HEK293 (cell line): ENCODE results near the gene CDK6.

ENCODE experiments used
- KLF7 ChIP-seq: fragments of 450-650 bp; formaldehyde crosslinking; IDR thresholded peaks from 2 replicates; pipeline ENCODE4 v1.5.1; 2016; ENCODE audit warnings: missing biosample characterization, missing genetic modification characterization, borderline replicate concordance
- TRIM28 ChIP-seq: IDR thresholded peaks from 2 replicates; pipeline ENCODE4 v1.6.1; 2011; ENCODE audit warnings: low read length, control low read depth, borderline replicate concordance
- YY1 ChIP-seq: fragments of 450-650 bp; formaldehyde crosslinking; IDR thresholded peaks from 2 replicates; pipeline ENCODE4 v1.5.1; 2018; ENCODE audit warnings: missing biosample characterization, missing genetic modification characterization
- ZBTB21 ChIP-seq: fragments of 450-650 bp; formaldehyde crosslinking; IDR thresholded peaks from 2 replicates; pipeline ENCODE4 v1.5.1; 2017; ENCODE audit warnings: missing biosample characterization, missing genetic modification characterization
- ZNF121 ChIP-seq: fragments of 450-650 bp; formaldehyde crosslinking; IDR thresholded peaks from 2 replicates; pipeline ENCODE4 v1.5.1; 2016; ENCODE audit warnings: missing biosample characterization, missing genetic modification characterization
- ZNF175 ChIP-seq: fragments of 450-650 bp; formaldehyde crosslinking; IDR thresholded peaks from 2 replicates; pipeline ENCODE4 v1.5.1; 2016; ENCODE audit warnings: missing biosample characterization, missing genetic modification characterization
- ZNF292 ChIP-seq: fragments of 450-650 bp; formaldehyde crosslinking; IDR thresholded peaks from 2 replicates; pipeline ENCODE4 v1.5.1; 2016; ENCODE audit warnings: low read depth, missing biosample characterization, missing genetic modification characterization, borderline replicate concordance
- ZNF341 ChIP-seq: fragments of 450-650 bp; formaldehyde crosslinking; IDR thresholded peaks from 2 replicates; pipeline ENCODE4; 2016; ENCODE audit warnings: low read depth, missing biosample characterization, missing genetic modification characterization
- ZNF529 ChIP-seq: fragments of 450-650 bp; formaldehyde crosslinking; IDR thresholded peaks from 2 replicates; pipeline ENCODE4 v1.5.1; 2017; ENCODE audit warnings: missing genetic modification characterization, missing biosample characterization; ENCODE audit not compliant: insufficient replicate concordance
- ZNF544 ChIP-seq: fragments of 450-650 bp; formaldehyde crosslinking; IDR thresholded peaks from 2 replicates; pipeline ENCODE4 v1.5.0; 2017; ENCODE audit warnings: missing biosample characterization, missing genetic modification characterization
- ZNF658 ChIP-seq: fragments of 450-650 bp; formaldehyde crosslinking; IDR thresholded peaks from 2 replicates; pipeline ENCODE4; 2016; ENCODE audit warnings: missing biosample characterization, missing genetic modification characterization
- TF ChIP-seq, protein P1 (sequence below): fragments of 450-650 bp; formaldehyde crosslinking; IDR thresholded peaks from 2 replicates; pipeline ENCODE4 v1.5.1; 2016; ENCODE audit warnings: missing biosample characterization, missing genetic modification characterization
- TF ChIP-seq, protein P2 (sequence below): fragments of 450-650 bp; formaldehyde crosslinking; IDR thresholded peaks from 2 replicates; pipeline ENCODE4 v1.5.1; 2016; ENCODE audit warnings: missing biosample characterization, missing genetic modification characterization, low read depth
- TF ChIP-seq, protein P3 (sequence below): fragments of 450-650 bp; formaldehyde crosslinking; IDR thresholded peaks from 2 replicates; pipeline ENCODE4 v1.5.1; 2016; ENCODE audit warnings: missing biosample characterization, missing genetic modification characterization

DNA sequence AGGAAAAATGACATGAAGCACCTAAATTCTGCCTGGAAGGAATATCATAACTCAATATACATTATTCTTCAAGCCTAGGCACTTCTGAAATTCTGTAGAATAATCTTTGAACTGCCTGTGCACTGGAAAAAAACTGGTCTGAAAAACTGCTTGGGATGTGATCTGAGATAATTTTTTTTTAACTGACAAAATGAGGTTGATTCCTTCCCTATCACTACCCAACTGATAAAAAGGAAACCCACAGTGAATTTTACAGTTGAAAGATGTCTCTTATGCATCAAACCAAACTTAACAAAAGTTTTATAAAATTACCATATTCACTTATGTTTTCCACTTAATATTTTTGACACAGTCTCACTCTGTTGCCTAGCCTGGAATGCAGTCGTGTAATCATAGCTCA lies 179.0 kb downstream of the CDK6 start:
- TF ChIP-seq, protein P1, sequence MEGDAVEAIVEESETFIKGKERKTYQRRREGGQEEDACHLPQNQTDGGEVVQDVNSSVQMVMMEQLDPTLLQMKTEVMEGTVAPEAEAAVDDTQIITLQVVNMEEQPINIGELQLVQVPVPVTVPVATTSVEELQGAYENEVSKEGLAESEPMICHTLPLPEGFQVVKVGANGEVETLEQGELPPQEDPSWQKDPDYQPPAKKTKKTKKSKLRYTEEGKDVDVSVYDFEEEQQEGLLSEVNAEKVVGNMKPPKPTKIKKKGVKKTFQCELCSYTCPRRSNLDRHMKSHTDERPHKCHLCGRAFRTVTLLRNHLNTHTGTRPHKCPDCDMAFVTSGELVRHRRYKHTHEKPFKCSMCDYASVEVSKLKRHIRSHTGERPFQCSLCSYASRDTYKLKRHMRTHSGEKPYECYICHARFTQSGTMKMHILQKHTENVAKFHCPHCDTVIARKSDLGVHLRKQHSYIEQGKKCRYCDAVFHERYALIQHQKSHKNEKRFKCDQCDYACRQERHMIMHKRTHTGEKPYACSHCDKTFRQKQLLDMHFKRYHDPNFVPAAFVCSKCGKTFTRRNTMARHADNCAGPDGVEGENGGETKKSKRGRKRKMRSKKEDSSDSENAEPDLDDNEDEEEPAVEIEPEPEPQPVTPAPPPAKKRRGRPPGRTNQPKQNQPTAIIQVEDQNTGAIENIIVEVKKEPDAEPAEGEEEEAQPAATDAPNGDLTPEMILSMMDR (tag by site-specific recombination) = no peak
- TF ChIP-seq ZNF658 (tag by site-specific recombination) (no peak), ZNF121 (tag by site-specific recombination) (no peak), KLF7 (tag by site-specific recombination) (no peak), ZNF544 (tag by site-specific recombination) (no peak), ZNF529 (tag by site-specific recombination) (no peak), ZNF175 (tag by site-specific recombination) (no peak), ZNF341 (no peak), ZNF292 (no peak), YY1 (tag by site-specific recombination) (no peak), ZBTB21 (tag by site-specific recombination) (no peak), TRIM28 (no peak)
- TF ChIP-seq, protein P2, sequence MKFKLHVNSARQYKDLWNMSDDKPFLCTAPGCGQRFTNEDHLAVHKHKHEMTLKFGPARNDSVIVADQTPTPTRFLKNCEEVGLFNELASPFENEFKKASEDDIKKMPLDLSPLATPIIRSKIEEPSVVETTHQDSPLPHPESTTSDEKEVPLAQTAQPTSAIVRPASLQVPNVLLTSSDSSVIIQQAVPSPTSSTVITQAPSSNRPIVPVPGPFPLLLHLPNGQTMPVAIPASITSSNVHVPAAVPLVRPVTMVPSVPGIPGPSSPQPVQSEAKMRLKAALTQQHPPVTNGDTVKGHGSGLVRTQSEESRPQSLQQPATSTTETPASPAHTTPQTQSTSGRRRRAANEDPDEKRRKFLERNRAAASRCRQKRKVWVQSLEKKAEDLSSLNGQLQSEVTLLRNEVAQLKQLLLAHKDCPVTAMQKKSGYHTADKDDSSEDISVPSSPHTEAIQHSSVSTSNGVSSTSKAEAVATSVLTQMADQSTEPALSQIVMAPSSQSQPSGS = no peak
- TF ChIP-seq, protein P3, sequence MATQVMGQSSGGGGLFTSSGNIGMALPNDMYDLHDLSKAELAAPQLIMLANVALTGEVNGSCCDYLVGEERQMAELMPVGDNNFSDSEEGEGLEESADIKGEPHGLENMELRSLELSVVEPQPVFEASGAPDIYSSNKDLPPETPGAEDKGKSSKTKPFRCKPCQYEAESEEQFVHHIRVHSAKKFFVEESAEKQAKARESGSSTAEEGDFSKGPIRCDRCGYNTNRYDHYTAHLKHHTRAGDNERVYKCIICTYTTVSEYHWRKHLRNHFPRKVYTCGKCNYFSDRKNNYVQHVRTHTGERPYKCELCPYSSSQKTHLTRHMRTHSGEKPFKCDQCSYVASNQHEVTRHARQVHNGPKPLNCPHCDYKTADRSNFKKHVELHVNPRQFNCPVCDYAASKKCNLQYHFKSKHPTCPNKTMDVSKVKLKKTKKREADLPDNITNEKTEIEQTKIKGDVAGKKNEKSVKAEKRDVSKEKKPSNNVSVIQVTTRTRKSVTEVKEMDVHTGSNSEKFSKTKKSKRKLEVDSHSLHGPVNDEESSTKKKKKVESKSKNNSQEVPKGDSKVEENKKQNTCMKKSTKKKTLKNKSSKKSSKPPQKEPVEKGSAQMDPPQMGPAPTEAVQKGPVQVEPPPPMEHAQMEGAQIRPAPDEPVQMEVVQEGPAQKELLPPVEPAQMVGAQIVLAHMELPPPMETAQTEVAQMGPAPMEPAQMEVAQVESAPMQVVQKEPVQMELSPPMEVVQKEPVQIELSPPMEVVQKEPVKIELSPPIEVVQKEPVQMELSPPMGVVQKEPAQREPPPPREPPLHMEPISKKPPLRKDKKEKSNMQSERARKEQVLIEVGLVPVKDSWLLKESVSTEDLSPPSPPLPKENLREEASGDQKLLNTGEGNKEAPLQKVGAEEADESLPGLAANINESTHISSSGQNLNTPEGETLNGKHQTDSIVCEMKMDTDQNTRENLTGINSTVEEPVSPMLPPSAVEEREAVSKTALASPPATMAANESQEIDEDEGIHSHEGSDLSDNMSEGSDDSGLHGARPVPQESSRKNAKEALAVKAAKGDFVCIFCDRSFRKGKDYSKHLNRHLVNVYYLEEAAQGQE (tag by site-specific recombination) = no peak
